NT2/D1 (cell line): ENCODE data around the gene MYO19.
"Not testable (repeated sequence)": the region's sequence is repeated elsewhere in the genome, so short reads cannot be mapped to it uniquely, and the experiment has no call there.

Source experiments
- DNase-seq: peaks from one replicate; pipeline ENCODE4 v3.0.0-alpha.2; 2011; ENCODE audit warnings: low read depth, low spot score
- H3K27me3 ChIP-seq: 2 replicates; pipeline ENCODE4 v1.6.0; 2011; ENCODE audit warnings: mild to moderate bottlenecking; ENCODE audit not compliant: insufficient read length, insufficient read depth
- H3K36me3 ChIP-seq: 2 replicates; pipeline ENCODE4 v1.6.1; 2011; ENCODE audit warnings: mild to moderate bottlenecking, low read length, mixed read lengths; ENCODE audit not compliant: insufficient read depth, insufficient read length
- H3K4me1 ChIP-seq: 2 replicates; pipeline ENCODE4 v1.5.1; 2011; ENCODE audit not compliant: insufficient read depth, insufficient read length
- H3K4me3 ChIP-seq: 2 replicates; pipeline ENCODE4 v1.5.1; 2011; ENCODE audit warnings: low read depth; ENCODE audit not compliant: insufficient read length
- H3K9ac ChIP-seq: 2 replicates; pipeline ENCODE4 v1.6.0; 2011; ENCODE audit warnings: low read depth; ENCODE audit not compliant: insufficient read length
- H3K9me3 ChIP-seq: 2 replicates; pipeline ENCODE4 v1.5.1; 2011; ENCODE audit warnings: mild to moderate bottlenecking, low read length; ENCODE audit not compliant: insufficient read depth
- SUZ12 ChIP-seq: IDR thresholded peaks from 2 replicates; pipeline ENCODE4 v1.6.1; 2011; ENCODE audit not compliant: insufficient read length, insufficient read depth; ENCODE audit errors: extremely low read depth
- YY1 ChIP-seq: IDR thresholded peaks from 2 replicates; pipeline ENCODE4 v1.6.1; 2011; ENCODE audit not compliant: insufficient read length, insufficient read depth
- ZNF274 ChIP-seq: IDR thresholded peaks from 2 replicates; pipeline ENCODE4 v1.6.1; 2011; ENCODE audit warnings: mild to moderate bottlenecking, low read depth, low read length

The MYO19 gene

DNA sequence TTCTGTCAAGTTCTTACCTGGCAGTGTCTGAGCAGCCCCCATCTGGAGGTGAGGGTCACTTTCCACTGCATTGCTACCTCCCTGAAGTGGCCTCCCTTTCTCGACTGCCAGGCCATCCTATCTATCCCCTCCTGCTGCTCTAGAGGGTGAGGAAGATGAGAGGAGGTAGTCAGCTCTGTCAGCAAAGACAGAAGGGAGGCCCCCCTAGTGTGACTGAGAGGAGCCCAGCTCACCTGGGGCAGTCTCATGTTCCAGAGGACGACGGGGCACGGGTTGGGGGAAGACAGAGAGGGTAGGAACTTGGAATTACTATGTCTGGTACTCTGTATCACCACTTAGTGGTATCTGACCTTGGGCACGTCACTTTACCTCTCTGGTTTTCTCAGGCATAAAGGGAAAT lies 22.0 kb downstream of the MYO19 start:
- peaks cover 89% of the 10 kb centered on the region for H3K36me3 ChIP-seq
- no peak for DNase-seq
- H3K4me3 ChIP-seq: no peak overlapping the region
- no peak overlapping the region for H3K9ac ChIP-seq
- H3K9me3 ChIP-seq: no peaks in the 10 kb centered on the region
- H3K27me3 ChIP-seq: no peaks in the 10 kb centered on the region
- peaks cover 2% of the 10 kb centered on the region for H3K4me1 ChIP-seq
- TF ChIP-seq YY1: no peak
- TF ChIP-seq SUZ12: no peak
- no peak for TF ChIP-seq ZNF274

DNA sequence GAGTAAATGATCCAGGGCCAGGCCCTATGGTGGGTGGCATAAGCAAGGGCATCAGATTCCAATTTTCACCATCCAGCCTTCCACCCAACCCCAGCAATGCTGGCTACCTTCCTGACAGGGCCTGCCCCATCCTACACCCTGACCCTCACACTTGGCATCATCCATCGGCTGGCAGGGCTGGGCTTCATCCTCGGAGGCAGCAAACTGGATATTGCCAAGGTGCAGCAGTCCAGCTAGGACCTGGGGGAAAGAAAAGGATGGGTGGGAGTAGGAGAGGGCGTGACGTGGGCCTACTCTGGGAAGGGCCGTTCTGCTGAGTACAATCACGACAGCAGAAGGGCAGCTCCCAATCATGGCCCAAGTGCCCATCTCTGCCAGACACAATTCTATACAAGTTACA lies 23.5 kb downstream of the MYO19 start:
- H3K9me3 ChIP-seq: no peaks in the 10 kb centered on the region
- peaks cover 2% of the 10 kb centered on the region for H3K4me1 ChIP-seq
- TF ChIP-seq SUZ12 (no peak), ZNF274 (no peak), YY1 (no peak)
- no peak overlapping the region for H3K9ac ChIP-seq
- DNase-seq: no peak
- peaks cover 94% of the 10 kb centered on the region for H3K36me3 ChIP-seq
- no peaks in the 10 kb centered on the region for H3K27me3 ChIP-seq
- no peak overlapping the region for H3K4me3 ChIP-seq

DNA sequence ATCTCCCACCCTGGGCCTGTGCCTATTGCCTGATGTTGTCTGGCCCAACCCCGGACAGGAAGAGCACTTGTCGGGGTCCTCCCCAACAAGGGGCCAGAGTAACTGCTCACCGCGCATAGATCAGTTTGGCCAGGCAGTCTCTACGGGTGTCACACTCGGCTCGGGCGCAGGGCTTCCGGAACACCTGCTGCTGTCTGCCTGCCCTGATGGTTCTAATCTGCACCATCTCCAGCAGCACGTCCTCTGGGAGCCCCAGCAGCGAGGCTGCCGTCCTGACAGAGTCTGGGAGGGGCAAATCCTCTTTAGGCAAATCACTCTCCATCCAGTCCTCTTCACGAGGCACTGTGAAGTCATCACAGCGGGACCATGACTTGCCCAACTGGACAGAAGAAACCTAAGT lies 24.0 kb downstream of the MYO19 start:
- no peaks in the 10 kb centered on the region for H3K9me3 ChIP-seq
- H3K27me3 ChIP-seq: no peaks in the 10 kb centered on the region
- peaks cover 2% of the 10 kb centered on the region for H3K4me1 ChIP-seq
- no peak overlapping the region for H3K9ac ChIP-seq
- DNase-seq: no peak
- H3K4me3 ChIP-seq: no peak overlapping the region
- TF ChIP-seq SUZ12 (no peak), ZNF274 (no peak), YY1 (no peak)
- H3K36me3 ChIP-seq: peaks cover 94% of the 10 kb centered on the region

DNA sequence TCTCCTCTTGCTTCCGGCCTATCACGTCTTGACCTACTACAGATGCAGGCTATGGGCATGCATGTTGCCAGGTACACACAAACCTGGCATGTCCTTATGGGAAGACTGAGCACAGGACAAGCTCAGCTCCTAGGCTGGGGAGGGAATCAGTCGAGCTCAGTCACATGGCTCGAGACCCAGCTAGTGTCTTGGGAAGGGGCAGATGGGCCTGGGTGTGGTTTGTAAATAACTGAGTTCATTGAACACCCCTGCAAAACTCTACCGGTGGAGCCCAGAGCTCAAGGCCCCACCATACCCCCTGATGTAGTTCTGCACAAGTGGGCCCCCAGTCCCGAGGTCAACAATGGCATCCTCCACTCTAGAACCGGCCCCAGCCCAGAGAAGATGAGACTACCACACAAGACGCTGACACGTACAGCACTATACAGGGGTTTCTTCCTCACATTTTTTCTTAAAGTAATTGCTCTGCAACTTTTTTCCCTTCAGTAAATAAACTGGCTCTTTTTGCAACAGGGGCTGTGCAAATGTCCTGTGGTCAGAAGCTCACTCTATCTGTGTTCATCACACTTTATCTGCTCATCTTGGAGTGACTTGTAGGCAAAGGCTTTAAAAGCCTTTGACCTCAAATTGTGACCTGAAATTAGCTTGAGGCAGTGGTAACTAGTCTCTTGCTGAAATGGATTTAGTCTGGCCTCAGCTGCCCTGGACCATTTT lies 25.2 kb downstream of the MYO19 start:
- peaks cover 2% of the 10 kb centered on the region for H3K4me1 ChIP-seq
- no peak for DNase-seq
- TF ChIP-seq YY1 (no peak), SUZ12 (no peak), ZNF274 (no peak)
- no peaks in the 10 kb centered on the region for H3K9me3 ChIP-seq
- no peak overlapping the region for H3K4me3 ChIP-seq
- no peak overlapping the region for H3K9ac ChIP-seq
- no peaks in the 10 kb centered on the region for H3K27me3 ChIP-seq
- H3K36me3 ChIP-seq: peaks cover 92% of the 10 kb centered on the region

DNA sequence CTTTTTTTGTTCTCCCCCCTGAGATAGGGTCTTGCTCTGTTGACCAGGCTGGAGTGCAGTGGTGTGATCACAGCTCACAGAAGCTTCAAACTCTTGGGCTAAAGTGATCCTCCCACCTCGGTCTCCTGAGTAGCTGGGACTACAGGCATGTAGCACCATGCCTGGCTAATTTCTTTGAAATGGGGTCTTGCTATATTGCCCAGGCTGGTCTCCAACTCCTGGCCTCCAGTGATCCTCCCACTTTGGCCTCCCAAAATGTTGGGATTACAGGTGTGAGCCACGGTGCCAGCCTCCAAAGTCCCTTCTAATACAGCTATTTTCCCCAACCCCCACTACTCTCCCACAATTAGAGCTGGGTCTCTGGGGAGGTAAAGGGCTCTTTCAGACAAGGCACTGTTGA lies 26.2 kb downstream of the MYO19 start:
- peaks cover 92% of the 10 kb centered on the region for H3K36me3 ChIP-seq
- H3K9ac ChIP-seq, DNase-seq, H3K27me3 ChIP-seq, H3K4me1 ChIP-seq, H3K4me3 ChIP-seq, H3K9me3 ChIP-seq: not testable (repeated sequence)

DNA sequence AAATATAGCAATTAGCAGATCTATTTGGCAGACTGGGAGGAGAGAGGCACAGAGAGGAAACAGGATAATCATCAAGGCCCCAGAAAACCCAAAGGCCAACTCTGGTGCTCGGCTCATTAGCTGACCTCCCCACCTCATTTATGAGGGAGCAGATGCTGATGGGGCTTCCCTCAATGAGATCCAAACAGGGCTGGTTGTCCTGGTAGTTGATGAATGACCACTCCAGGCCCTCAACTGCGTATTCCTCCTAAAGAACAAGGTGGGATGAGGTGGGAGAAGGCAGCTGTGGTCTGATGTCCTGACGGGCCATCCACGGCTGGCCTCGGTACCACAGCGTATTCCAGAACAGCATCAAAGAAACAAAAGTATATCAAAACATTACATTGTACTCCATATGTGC lies 27.4 kb downstream of the MYO19 start:
- no peak for TF ChIP-seq ZNF274
- no peak for TF ChIP-seq YY1
- TF ChIP-seq SUZ12: no peak
- Histone ChIP-seq H3K4me3 (no peak overlapping the region), H3K36me3 (peaks cover 92% of the 10 kb centered on the region), H3K9me3 (no peaks in the 10 kb centered on the region), H3K9ac (no peak overlapping the region), H3K27me3 (no peaks in the 10 kb centered on the region), H3K4me1 (no peaks in the 10 kb centered on the region)
- no peak for DNase-seq

DNA sequence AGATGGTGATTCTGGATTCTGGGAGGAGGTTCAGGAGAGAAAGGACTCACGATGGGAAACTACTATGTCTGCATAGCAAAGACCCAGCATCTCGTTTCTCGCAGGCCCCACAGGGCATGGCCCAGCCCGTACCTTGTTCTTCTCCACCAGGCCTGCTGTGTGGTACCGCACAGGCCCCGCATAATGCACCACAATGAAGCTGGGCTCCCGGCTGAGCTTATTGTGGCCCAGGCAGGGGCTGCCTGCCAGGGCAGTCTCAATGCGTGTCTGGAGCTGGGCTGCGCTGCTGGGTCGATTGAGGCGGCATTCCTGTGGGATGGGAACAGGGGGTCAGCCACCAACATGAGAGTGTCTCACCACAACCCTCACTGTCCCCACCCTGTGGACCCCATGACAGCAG lies 27.8 kb downstream of the MYO19 start:
- no peak for TF ChIP-seq YY1
- no peak for TF ChIP-seq ZNF274
- no peak for TF ChIP-seq SUZ12
- H3K36me3 ChIP-seq: peaks cover 96% of the 10 kb centered on the region
- H3K9ac ChIP-seq: no peak overlapping the region
- no peak for DNase-seq
- no peaks in the 10 kb centered on the region for H3K9me3 ChIP-seq
- no peaks in the 10 kb centered on the region for H3K27me3 ChIP-seq
- H3K4me1 ChIP-seq: no peaks in the 10 kb centered on the region
- H3K4me3 ChIP-seq: no peak overlapping the region

DNA sequence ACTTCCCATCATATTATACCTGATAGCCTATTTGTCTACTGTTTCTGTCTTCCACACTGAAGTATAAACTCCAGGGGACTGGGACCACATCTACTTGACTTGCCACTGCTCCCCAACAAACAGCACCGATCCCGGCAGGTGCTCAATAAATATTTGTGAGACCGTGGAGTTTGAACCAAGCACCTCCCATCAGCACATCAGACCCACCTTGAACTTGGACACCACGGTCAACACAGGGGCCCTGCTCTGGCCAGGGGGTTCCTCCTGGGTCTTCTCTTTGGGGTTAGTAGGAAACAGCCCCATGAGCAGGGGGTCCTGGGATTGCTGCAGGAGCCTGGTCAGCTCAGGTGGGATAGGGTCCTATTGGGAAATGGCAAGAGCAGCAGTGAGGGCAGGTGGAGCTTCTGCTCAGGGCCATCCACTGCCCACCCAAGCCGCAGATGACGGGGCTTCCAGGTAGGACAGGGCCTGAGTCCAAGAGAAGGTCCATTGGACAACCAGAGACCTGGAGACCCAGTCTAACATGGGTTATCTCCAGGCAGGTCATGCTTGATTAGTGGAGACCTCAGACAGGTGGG lies 28.3 kb downstream of the MYO19 start:
- Histone ChIP-seq H3K36me3 (peaks cover 97% of the 10 kb centered on the region), H3K9me3 (no peaks in the 10 kb centered on the region), H3K27me3 (no peaks in the 10 kb centered on the region), H3K9ac (no peak overlapping the region), H3K4me3 (no peak overlapping the region), H3K4me1 (no peaks in the 10 kb centered on the region)
- no peak for TF ChIP-seq YY1
- no peak for TF ChIP-seq SUZ12
- TF ChIP-seq ZNF274: no peak
- no peak for DNase-seq
